GM06990 (cell line): ENCODE measurements around the gene GNA14.

ENCODE experiments used
- DNase-seq: peaks from one replicate; pipeline ENCODE4 v3.0.0-alpha.2; 2011; ENCODE audit not compliant: insufficient read length; ENCODE audit errors: extremely low read depth
- H3K27me3 ChIP-seq: replicated peaks from 2 replicates; pipeline ENCODE4 v1.6.0; 2011; ENCODE audit warnings: low read length; ENCODE audit not compliant: control insufficient read depth, insufficient read depth
- H3K36me3 ChIP-seq: 2 replicates; pipeline ENCODE4 v1.5.1; 2011; ENCODE audit warnings: low read length; ENCODE audit not compliant: control insufficient read depth, insufficient read depth
- H3K4me3 ChIP-seq: replicated peaks from 2 replicates; pipeline ENCODE4 v1.5.1; 2011; ENCODE audit warnings: low read depth, mild to moderate bottlenecking, control low read depth, low read length
- TF ChIP-seq, protein P1 (sequence below): IDR thresholded peaks from 2 replicates; pipeline ENCODE4 v1.5.1; 2011; ENCODE audit warnings: low read length, control low read depth, mild to moderate bottlenecking, inconsistent platforms; ENCODE audit not compliant: insufficient read depth, poor library complexity, severe bottlenecking

The GNA14 gene

DNA sequence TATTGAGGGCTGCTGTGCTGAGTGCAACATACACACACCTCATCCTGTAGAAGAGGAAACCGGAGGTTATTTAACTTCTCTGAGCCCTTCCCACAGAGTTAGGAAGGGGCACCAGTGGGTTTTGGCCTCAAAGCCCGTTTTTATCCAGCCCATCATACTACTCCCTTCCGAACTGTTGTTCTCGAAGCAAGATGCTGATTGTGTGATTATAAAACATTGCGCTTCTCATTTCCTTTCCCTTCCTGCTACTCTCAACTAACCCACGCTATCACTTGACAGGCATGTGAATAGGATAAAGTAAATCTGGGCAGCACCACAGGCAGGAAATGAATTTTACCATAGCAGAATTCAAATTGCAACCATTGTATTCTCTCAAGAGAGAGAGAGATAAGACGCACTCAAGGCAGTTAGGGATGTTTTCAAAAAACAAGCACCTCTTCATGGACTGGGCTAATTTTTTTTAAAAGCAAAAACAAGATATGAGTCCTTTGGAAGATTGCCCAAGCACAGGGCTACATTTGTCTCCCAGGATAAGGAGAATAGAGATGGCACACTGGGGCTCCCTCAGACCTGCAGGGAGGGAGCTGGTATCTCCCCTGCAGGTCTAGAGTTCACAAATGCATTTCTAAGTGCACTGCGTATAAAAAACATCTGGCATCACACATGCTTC, 52.6 kb downstream of the GNA14 start:
- Histone ChIP-seq H3K27me3 (no peaks in the 10 kb centered on the region), H3K36me3 (no peaks in the 10 kb centered on the region), H3K4me3 (no peak overlapping the region)
- TF ChIP-seq, protein P1, sequence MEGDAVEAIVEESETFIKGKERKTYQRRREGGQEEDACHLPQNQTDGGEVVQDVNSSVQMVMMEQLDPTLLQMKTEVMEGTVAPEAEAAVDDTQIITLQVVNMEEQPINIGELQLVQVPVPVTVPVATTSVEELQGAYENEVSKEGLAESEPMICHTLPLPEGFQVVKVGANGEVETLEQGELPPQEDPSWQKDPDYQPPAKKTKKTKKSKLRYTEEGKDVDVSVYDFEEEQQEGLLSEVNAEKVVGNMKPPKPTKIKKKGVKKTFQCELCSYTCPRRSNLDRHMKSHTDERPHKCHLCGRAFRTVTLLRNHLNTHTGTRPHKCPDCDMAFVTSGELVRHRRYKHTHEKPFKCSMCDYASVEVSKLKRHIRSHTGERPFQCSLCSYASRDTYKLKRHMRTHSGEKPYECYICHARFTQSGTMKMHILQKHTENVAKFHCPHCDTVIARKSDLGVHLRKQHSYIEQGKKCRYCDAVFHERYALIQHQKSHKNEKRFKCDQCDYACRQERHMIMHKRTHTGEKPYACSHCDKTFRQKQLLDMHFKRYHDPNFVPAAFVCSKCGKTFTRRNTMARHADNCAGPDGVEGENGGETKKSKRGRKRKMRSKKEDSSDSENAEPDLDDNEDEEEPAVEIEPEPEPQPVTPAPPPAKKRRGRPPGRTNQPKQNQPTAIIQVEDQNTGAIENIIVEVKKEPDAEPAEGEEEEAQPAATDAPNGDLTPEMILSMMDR = no peak
- no peak for DNase-seq

GRCh38 chr9:77594963-77595362, 53.2 kb downstream of the GNA14 start:
- DNase-seq = no peak
- H3K36me3 ChIP-seq = no peaks in the 10 kb centered on the region
- TF ChIP-seq, protein P1 = no peak
- H3K27me3 ChIP-seq = no peaks in the 10 kb centered on the region
- H3K4me3 ChIP-seq = no peak overlapping the region

GRCh38 chr9:77593528-77593927, 54.6 kb downstream of the GNA14 start:
- no peak for DNase-seq

GRCh38 chr9:77592476-77592875, 55.6 kb downstream of the GNA14 start:
- DNase-seq = no peak
- TF ChIP-seq, protein P1 = no peak
- Histone ChIP-seq H3K4me3 (no peak overlapping the region), H3K36me3 (no peaks in the 10 kb centered on the region), H3K27me3 (no peaks in the 10 kb centered on the region; the same call in 1 of the 2 replicates)

More at GRCh38 chr9:77593528-77593927, 54.6 kb downstream of the GNA14 start:
- Histone ChIP-seq H3K4me3 (no peak overlapping the region), H3K36me3 (no peaks in the 10 kb centered on the region), H3K27me3 (no peaks in the 10 kb centered on the region; the same call in 1 of the 2 replicates)
- TF ChIP-seq, protein P1 = no peak

DNA sequence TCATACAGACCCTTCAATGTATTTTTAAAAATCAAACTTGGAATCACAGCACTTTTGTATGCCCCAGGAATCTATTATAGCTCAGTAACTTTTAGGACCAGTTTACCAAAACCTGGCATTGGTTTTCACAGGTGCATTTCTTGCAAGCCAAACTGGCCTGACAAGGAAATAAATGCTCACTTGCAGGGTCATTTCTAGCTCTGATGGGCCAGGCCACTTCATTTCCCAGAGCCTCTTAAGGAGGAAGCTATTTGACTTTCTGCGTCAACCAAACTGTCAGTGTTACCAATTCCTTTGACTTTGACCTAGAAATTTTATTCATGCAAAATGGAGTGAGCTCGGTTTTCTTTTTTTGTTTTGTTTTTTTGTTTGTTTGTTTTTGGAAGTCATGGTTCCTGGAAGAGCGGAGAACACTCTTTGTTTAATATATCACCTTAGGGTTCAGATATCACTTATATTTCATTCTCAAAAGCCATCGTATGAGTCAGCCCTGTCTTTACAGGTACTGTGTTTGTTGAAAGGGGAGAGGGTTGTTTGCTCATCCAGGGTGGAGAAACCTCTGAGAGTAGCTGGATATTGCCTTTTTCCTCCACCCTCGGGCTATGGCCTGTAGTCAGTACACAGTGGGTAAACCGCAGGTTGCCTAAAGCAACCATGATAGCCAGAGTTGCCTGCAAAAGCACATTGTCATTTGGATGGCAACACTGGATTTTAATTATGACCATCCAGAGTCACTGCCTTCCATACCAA, 58.9 kb downstream of the GNA14 start:
- Histone ChIP-seq H3K27me3 (no peaks in the 10 kb centered on the region; the same call in 1 of the 2 replicates), H3K4me3 (no peak overlapping the region), H3K36me3 (no peaks in the 10 kb centered on the region)
- TF ChIP-seq, protein P1 = no peak
- no peak for DNase-seq
